HG03460 (cell line): ENCODE results near the gene ETF1.
"Not testable (repeated sequence)": the region's sequence is repeated elsewhere in the genome, so short reads cannot be mapped to it uniquely, and the experiment has no call there.

ENCODE experiments used
- ATAC-seq: cut with Tn5 transposase; IDR thresholded peaks from one replicate; pipeline ENCODE4 v1.9.1; 2021; ENCODE audit not compliant: unreplicated experiment

ETF1 gene

GRCh38 chr5:138533973-138534941 lies 8.8 kb downstream of the ETF1 start:
- ATAC-seq: no peak

- ATAC-seq: no peak
Observed at GRCh38 chr5:138529812-138530211, 13.2 kb downstream of the ETF1 start.

- no peak for ATAC-seq
Observed at GRCh38 chr5:138528744-138529469, 14.1 kb downstream of the ETF1 start.

DNA sequence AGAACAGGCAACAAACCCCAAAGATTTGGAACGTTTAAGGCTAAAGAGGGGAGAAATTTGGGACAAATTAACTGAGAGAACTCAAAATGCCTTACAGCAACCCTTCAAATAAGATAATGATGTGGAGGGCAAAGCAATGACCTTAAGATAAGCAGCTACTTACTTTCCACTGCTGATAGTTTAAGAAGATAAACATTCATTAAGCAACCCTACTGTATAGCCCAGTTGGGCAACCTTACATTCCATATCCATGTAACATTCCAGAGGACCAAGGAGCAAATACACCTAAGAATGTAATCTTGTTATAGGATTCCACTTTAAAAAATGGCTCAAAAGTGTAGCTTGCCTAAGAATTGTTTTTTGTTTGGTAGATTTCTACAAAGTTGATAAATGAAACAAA lies 14.8 kb downstream of the ETF1 start:
- no peak for ATAC-seq

DNA sequence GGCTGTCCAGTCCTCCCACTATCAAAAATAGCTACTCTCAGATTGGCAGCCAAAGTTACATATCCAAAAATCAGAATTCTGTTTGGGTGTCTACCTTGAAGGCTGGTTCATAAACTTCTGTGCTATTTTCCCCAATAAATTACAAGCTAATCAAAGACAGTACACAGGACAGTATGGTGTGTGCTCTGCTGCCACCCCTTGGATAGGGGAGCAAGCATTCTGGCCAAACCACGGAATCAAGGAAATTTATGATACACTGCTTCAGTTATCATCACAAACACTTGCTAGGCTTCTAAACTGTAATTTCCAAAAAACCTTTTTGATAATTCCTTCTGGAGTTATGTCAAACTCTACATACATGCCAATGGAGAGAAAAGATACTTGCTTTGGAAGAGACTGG lies 15.9 kb downstream of the ETF1 start:
- no peak for ATAC-seq

GRCh38 chr5:138523406-138523805 lies 19.6 kb downstream of the ETF1 start:
- no peak for ATAC-seq

- ATAC-seq: no peak
Observed at GRCh38 chr5:138520971-138521370, 22.1 kb downstream of the ETF1 start.

DNA sequence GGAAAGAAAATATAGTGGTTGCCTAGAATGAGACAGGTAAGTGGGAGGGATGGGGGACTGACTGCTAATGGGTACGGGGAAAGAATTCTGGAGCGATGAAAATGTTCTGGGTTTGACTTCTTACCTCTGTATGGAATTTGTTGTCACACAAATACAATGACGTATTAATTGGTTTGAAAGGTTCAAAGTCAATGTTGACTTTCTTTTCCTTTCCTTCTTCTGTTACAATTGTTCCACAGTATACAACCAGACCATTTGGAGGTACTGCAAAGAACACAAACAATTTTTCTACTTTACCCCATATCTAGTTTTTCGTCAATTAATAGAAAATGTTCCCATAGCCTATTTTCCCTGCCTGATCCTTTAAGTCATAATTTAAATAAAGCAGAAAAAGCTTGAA lies 25.6 kb downstream of the ETF1 start:
- no peak for ATAC-seq

DNA sequence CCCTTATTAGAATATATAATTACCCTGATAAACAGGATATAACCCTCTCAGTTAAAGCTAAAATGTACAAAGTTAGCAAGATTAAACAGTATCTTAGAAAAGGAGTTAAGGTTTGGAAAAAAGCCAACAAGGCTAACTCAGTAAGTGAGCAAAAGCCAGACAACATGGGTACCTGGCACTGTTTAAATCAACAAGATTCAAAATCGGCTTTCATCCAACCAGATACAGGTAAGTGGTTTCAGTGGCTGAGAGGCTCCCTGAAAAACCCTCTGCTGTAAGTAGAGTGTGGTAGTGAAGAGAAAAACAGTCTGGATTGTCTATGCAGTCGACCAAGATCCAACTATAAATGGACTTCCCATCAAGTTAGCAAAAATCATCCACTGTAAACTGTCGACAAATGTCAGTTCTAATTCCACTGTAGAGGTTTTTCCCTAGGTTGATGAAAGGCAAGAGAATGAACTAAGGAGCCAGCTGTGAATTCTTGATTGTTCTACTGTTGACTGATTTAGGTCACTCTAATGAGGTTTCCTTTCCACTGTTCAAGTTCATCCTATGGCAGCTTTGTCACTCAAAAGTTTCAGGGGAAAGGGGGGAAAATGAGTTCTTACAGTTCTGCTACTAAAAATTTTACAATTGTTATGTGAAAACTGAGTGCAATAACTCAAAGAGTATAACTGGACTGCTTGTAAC lies 27.3 kb downstream of the ETF1 start:
- ATAC-seq: no peak

DNA sequence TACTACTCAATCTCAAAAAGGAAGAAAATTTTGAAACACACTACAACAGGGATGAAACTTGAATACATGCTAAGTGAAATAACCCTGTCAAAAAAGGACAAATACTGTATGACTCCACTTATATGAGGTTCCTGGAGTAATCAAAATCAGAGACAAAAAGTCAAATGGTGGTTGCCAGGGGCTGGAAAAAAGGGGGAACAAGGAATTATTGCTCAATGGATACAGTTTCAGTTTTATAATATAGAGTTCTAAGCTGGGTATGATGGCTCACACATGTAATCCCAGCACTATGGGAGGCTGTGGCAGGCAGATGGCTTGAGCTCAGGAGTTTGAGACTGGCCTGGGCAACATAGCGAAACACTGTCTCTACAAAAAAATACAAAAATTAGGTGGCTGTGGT lies 29.0 kb downstream of the ETF1 start:
- ATAC-seq: no peak

DNA sequence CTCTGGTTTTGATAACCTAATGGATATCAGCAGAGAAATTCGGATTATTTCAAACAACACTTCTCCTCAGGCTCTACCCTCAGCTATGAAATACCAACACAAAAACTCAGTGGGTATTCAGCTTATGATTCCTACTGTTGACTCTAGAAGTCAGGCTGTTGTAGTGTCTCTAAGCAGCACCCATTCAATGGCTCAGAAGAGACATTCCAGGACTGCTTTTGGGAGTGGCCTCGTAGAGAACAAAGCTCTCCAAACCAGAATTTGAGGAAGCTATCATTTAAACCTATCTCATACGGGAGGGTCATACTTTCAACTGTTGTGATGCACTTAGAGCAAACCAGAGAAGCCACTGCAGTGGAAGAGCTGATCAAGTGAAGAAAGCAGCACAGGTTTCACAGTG lies 34.1 kb downstream of the ETF1 start:
- ATAC-seq: no peak

- not testable (repeated sequence) for ATAC-seq
Observed at GRCh38 chr5:138507485-138507884, 35.6 kb downstream of the ETF1 start.

DNA sequence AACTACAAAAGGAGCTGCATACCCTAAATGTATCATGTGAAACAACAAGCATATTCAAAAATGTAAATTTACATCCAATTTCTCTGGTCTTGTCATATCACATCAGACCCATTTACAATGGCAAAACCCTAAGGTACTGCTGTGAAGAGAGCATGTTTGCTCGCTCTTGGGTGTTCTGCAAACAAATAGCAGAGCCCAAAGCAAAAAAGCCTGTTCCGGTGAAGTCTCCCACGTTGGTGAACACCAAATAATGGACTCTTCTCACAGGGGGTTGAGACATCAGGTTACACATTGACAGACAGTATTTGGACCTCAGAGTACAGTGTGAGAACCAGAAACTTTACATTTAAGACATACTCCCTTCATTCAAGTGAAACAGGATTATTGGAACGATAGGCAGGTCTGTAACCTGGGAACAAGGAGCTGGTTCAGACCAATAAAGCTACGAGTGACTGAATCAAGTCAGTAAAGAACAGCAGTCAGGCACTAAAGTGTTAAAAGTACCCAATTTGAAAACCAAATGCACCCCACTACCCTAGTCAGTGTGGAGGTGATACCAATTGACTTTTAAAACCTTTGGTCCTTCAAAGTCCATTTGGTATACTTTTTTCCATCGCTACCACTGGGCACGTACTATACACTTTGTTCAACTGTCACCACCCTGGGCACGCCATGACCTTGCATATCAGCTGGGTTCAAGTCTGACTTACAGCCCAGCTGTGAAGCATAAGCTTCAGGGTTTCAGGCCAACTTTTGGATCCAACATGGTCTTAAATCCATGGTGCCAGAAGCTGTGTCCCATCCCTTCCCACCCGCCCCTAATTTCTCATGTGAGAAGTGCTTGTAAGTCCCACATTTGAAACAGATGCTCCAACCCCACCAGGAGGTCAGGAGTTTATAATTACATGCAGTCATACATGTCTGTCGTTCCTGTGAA lies 36.4 kb downstream of the ETF1 start:
- ATAC-seq: no peak

DNA sequence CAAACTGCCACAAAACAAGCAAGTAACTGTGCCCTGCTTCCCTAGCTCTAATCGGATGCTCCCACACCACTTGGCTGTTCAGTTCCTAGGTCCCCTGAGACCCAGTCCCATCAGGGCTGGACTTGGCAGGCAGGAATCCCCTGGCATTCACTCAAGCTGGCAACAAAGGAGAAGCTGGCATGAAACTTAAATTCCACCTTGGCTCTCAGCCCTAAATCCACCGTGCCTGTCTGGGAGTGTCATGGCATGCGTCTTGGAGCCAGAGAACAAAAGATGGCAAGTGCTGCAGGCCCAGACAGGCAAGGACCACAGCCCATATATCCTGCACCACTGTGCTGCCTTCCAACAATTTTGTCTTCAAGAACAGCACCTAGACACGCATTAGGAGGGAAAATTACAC lies 38.2 kb downstream of the ETF1 start:
- no peak for ATAC-seq

GRCh38 chr5:138503487-138504270 lies 39.4 kb downstream of the ETF1 start:
- no peak for ATAC-seq

DNA sequence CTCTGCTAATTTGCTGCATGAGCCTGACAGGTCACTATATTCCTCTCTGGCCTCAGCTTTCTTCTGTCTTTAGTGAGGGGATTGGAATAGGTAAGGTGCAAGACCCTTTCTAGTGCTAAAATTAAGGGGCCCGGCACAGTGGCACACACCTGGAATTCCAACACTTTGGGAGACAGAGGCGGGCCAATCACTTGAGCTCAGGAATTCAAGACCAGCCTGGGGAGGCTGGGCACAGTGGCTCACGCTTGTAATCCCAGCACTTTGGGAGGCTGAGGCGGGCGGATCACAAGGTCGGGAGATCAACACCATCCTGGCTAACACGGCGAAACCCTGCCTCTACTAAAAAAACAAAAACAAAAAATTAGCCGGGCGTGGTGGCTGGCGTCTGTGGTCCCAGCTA lies 40.5 kb downstream of the ETF1 start:
- no peak for ATAC-seq

DNA sequence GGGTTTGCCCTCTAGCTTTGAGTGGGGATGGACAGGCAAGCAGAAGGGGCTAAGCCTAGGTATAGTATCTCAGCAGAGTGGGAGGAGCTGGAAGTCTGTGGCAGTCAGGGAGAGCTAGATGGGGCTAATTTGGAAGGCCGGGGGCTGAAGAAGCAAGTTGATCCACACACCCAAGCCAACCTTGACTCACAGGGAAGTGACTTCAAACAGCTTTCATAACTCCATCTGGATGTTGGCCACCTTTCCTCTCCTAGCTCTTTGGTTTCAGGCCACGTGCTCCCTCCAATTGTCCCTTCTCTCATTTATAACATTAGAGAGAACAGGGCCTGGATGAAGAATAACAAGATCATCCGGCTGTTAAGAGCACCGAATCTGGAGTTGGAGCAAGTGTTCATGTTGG lies 40.9 kb downstream of the ETF1 start:
- ATAC-seq: no peak

- ATAC-seq: no peak
Observed at GRCh38 chr5:138498376-138498775, 44.7 kb downstream of the ETF1 start.

DNA sequence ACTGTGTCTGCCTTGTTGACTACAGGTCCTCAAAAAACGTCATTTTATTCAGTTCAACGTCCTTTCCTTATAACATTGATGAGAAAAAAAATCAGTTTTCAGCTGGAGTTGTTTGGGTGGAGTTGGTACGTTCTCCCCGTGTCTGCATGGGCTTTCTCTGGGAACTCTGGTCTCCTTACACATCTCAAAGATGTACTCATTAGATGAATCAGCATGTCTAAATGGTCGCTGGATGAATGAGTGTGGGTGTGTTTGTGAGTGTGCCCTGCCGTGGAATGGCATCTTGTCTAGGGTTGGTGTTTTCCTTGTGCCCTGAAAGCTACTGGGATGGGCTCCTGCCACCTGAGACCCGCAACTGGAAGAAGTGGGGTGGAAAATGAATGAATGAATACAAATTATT lies 47.7 kb downstream of the ETF1 start:
- ATAC-seq: no peak

DNA sequence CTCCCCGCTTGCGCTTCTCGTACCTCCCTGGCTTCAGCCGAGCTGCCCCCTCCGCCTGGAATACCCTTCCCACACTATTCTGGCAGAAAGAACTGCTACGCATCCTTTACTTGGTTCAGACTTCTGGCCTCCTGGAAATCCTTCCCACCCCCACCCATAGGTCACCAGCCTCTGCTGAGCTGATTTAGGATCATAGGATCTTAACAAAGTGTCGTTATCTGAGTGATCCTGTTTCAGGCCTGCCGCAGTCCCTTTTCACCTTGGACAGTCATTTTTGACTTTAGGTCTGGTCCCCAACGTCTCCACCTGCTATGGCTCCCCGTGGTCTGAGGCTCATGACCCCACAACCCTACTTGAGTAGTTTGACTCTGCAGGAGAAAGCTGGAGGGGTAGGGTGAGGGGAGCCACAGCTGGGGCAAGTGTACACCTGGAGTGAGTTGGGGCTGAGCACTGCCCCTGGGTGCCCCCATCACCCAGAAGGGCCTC lies 50.4 kb downstream of the ETF1 start:
- ATAC-seq: no peak
